HepG2 (cell line): Measurements from ENCODE around the gene DIP2C. TPM values are rescaled to one million over a fixed set of nuclear protein-coding genes. Genes with fewer than 3 reads are reported as not detected.

Experiments
- ATAC-seq: fragments of 200-7000 bp; cut with Tn5 transposase; 3 replicates; pipeline ENCODE4 v1.9.1; 2020; ENCODE audit warnings: mild to moderate bottlenecking, moderate library complexity
- BruUV-seq: library from RNA; stranded (reverse); fragments of 400-500 nt; replicated peaks from 2 replicates; lab custom pipeline; 2021; lab: Mats Ljungman, UMichigan
- CTCF ChIA-PET: fragments of 300-600 bp; formaldehyde crosslinking; extraction: SDS; loops from one replicate; lab custom pipeline; 2021; ENCODE audit warnings: low total read pairs, inconsistent platforms, low intra/inter-chr PET ratio; lab: Yijun Ruan, JAX
- POLR2A ChIA-PET: fragments of 350-600 bp; sonication (Branson Sonifier 250); formaldehyde crosslinking; loops from one replicate; lab custom pipeline; 2020; ENCODE audit warnings: antibody characterized with exemption, inconsistent platforms; lab: Yijun Ruan, JAX
- DNase-seq: peaks from one replicate; pipeline ENCODE4 v3.0.0-alpha.2; 2015; ENCODE audit warnings: low spot score
- FAIRE-seq: peaks from 3 replicates; lab custom pipeline; 2011; peaks lifted over from hg19 to GRCh38; lab: Jason Lieb, UNC
- H2AFZ ChIP-seq: one replicate; pipeline ENCODE4 v1.6.1; 2011; ENCODE audit warnings: low read length, inconsistent platforms
- H3K27ac ChIP-seq: fragments of 300-600 bp; 3 replicates; pipeline ENCODE4 v1.8.0; 2011; ENCODE audit warnings: mixed run types, mild to moderate bottlenecking, mixed read lengths, low read length, inconsistent platforms; ENCODE audit not compliant: insufficient read depth; ENCODE audit errors: extremely low read length
- H3K27me3 ChIP-seq, 2 experiments: fragments of 200-600 bp in 1 of 2; 2 replicates in 1 of 2; 3 replicates in 1 of 2; pipeline versions ENCODE4 v1.6.0 to v1.8.0; 2011; ENCODE audit warnings: low read length in 2 of 2, mild to moderate bottlenecking in 2 of 2, moderate library complexity in 2 of 2, inconsistent platforms in 1 of 2; ENCODE audit not compliant: insufficient read depth in 2 of 2, control insufficient read depth in 1 of 2
- H3K36me3 ChIP-seq, 2 experiments: fragments of 200-600 bp in 1 of 2; replicated peaks in 1 of 2; 2 replicates in 1 of 2; 3 replicates in 1 of 2; pipeline versions ENCODE4 v1.5.1 to v1.8.0; 2011; ENCODE audit warnings: low read length in 2 of 2, inconsistent platforms in 1 of 2; ENCODE audit not compliant: insufficient read depth in 2 of 2, control insufficient read depth in 1 of 2
- H3K4me1 ChIP-seq: 2 replicates; pipeline ENCODE4 v1.5.1; 2012; ENCODE audit warnings: low read length, inconsistent platforms; ENCODE audit not compliant: insufficient read depth
- H3K4me2 ChIP-seq: 2 replicates; pipeline ENCODE4 v1.6.0; 2011; ENCODE audit warnings: low read depth, low read length, inconsistent platforms
- H3K4me3 ChIP-seq, 3 experiments: fragments of 200-600 bp in 1 of 3; sonication (generic), shearing (Covaris generic) in 1 of 3; replicated peaks in 1 of 3; 2 replicates each; pipeline ENCODE4 v1.5.1; 2011 to 2016; ENCODE audit warnings: low read length in 3 of 3, inconsistent platforms in 2 of 3, low read depth in 2 of 3, mild to moderate bottlenecking in 2 of 3, control low read depth in 1 of 3, mixed read lengths in 1 of 3; ENCODE audit not compliant: insufficient read depth in 1 of 3
- H3K79me2 ChIP-seq: one replicate; pipeline ENCODE4 v1.6.1; 2011; ENCODE audit warnings: low read length, inconsistent platforms; ENCODE audit not compliant: insufficient read depth
- H3K9ac ChIP-seq: 2 replicates; pipeline ENCODE4 v1.6.0; 2011; ENCODE audit warnings: mild to moderate bottlenecking, low read depth, low read length, inconsistent platforms; ENCODE audit not compliant: insufficient read depth
- H3K9me3 ChIP-seq: 2 replicates; pipeline ENCODE4 v1.5.1; 2012; ENCODE audit warnings: mild to moderate bottlenecking, low read length
- H4K20me1 ChIP-seq: 2 replicates; pipeline ENCODE4 v1.6.0; 2011; ENCODE audit warnings: inconsistent platforms, mild to moderate bottlenecking, low read length, moderate library complexity; ENCODE audit not compliant: insufficient read depth
- CCAR2 ChIP-seq: fragments of 200-400 bp; formaldehyde crosslinking; optimal IDR thresholded peaks from 2 replicates; pipeline ENCODE3; 2018; ENCODE audit warnings: low read depth, mild to moderate bottlenecking, low read length, moderate library complexity
- IKZF4 ChIP-seq: sonication (generic); formaldehyde crosslinking; IDR thresholded peaks from 2 replicates; pipeline ENCODE4 v1.5.1; 2020; ENCODE audit warnings: borderline replicate concordance, mild to moderate bottlenecking, low read depth, missing genetic modification reagents; ENCODE audit errors: not compliant biosample characterization
- MAF1 ChIP-seq: sonication (generic); formaldehyde crosslinking; IDR thresholded peaks from 2 replicates; pipeline ENCODE4 v1.5.0; 2020; ENCODE audit warnings: missing genetic modification reagents, borderline replicate concordance
- MATR3 ChIP-seq: sonication (generic); formaldehyde crosslinking; IDR thresholded peaks from 2 replicates; pipeline ENCODE4 v1.4.0; 2020; ENCODE audit warnings: missing genetic modification reagents
- NR3C1 ChIP-seq: sonication (generic); formaldehyde crosslinking; IDR thresholded peaks from 2 replicates; pipeline ENCODE4 v1.4.0; 2020; ENCODE audit warnings: missing genetic modification reagents
- SIN3B ChIP-seq: fragments of 150-350 bp; IDR thresholded peaks from 2 replicates; pipeline ENCODE4 v1.6.1; 2014; ENCODE audit warnings: low read length
- ZNF576 ChIP-seq: sonication (generic); formaldehyde crosslinking; IDR thresholded peaks from 2 replicates; pipeline ENCODE4 v1.4.0; 2020; ENCODE audit warnings: mild to moderate bottlenecking, missing genetic modification reagents
- ZNF674 ChIP-seq: sonication (generic); formaldehyde crosslinking; IDR thresholded peaks from 2 replicates; pipeline ENCODE4 v1.5.0; 2020; ENCODE audit warnings: low read depth, mild to moderate bottlenecking, missing genetic modification reagents
- ZNF746 ChIP-seq: sonication (generic); formaldehyde crosslinking; IDR thresholded peaks from 2 replicates; pipeline ENCODE4 v1.8.0; 2022; ENCODE audit warnings: mild to moderate bottlenecking, missing genetic modification reagents
- WGBS: methylation state at CpG from one replicate; pipeline ENCODE4 v1.1.6; 2017; ENCODE audit warnings: low lambda C conversion rate; 5-methylcytosine and 5-hydroxymethylcytosine counted together
- in situ Hi-C: cut with HindIII; loops from 2 replicates; pipeline ENCODE4 v1.10.0; 2017; ENCODE audit warnings: low pct_unique_long_range_greater_than_20kb; ENCODE audit not compliant: extremely low pct_ligation_motif_present
- intact Hi-C: fragments of 100-400 bp; cut with micrococcal nuclease; formaldehyde crosslinking; loops from one replicate; pipeline ENCODE4 v1.10.0; 2022; ENCODE audit not compliant: unreplicated experiment
- polyA plus RNA-seq, 8 experiments: library from polyadenylated mRNA; depleted of rRNA in 3 of 8; stranded (reverse) in 7 of 8; unstranded in 1 of 8; fragments of >200 nt; fragmentation: Illumina TruSeq in 4 of 8; extraction: Trizol in 4 of 8; gene quantifications; 2 replicates each; pipeline versions ENCODE4 v1.2.1 to v1.2.3, GENCODE V29; 2011 to 2016; ENCODE audit warnings: low read depth in 4 of 8, missing spikeins in 1 of 8, mixed read lengths in 1 of 8; ENCODE audit not compliant: insufficient read depth in 1 of 8
- total RNA-seq, 5 experiments: library from RNA; depleted of rRNA; stranded (reverse); fragments of >200 nt; fragmentation: Illumina TruSeq; extraction: Trizol; gene quantifications; 2 replicates each; pipeline ENCODE4 v1.2.3, GENCODE V29; 2016; ENCODE audit warnings: low read depth in 1 of 5
- TF ChIP-seq, protein P1 (sequence below): sonication (generic); formaldehyde crosslinking; IDR thresholded peaks from 2 replicates; pipeline ENCODE4 v1.8.0; 2022; ENCODE audit warnings: mild to moderate bottlenecking, missing genetic modification reagents; ENCODE audit not compliant: insufficient replicate concordance

Gene DIP2C
- total and polyA plus RNA-seq, 2 of the 13 experiments (the other 11 are each of a cell fraction or from before 2014, with no cell fraction given): 2.2 to 2.7 TPM

- Histone ChIP-seq H3K9ac (no peak overlapping the region), H3K27ac (no peak overlapping the region), H2AFZ (no peak overlapping the region), H3K9me3 (no peaks in the 10 kb centered on the region), H3K4me2 (no peak overlapping the region), H3K36me3 (no peaks in the 10 kb centered on the region), H4K20me1 (no peaks in the 10 kb centered on the region), H3K27me3 (no peaks in the 10 kb centered on the region), H3K79me2 (no peaks in the 10 kb centered on the region), H3K4me1 (peaks cover 32% of the 10 kb centered on the region), H3K4me3 (no peak overlapping the region)
- DNase-seq (no peak), FAIRE-seq (no peak), ATAC-seq (no peak)
- ChIA-PET CTCF (no interaction called here), POLR2A (no interaction called here)
- no TSS peak for BruUV-seq
- intact Hi-C loops (no loop called here), in situ Hi-C loops (no loop called here)
- TF ChIP-seq ZNF674 (CRISPR knock-in tag) (no peak), MAF1 (CRISPR knock-in tag) (no peak), ZNF576 (CRISPR knock-in tag) (no peak), NR3C1 (no peak), ZNF746 (CRISPR knock-in tag) (no peak), MATR3 (no peak), SIN3B (no peak), IKZF4 (CRISPR knock-in tag) (no peak), CCAR2 (no peak)
- TF ChIP-seq, protein P1, sequence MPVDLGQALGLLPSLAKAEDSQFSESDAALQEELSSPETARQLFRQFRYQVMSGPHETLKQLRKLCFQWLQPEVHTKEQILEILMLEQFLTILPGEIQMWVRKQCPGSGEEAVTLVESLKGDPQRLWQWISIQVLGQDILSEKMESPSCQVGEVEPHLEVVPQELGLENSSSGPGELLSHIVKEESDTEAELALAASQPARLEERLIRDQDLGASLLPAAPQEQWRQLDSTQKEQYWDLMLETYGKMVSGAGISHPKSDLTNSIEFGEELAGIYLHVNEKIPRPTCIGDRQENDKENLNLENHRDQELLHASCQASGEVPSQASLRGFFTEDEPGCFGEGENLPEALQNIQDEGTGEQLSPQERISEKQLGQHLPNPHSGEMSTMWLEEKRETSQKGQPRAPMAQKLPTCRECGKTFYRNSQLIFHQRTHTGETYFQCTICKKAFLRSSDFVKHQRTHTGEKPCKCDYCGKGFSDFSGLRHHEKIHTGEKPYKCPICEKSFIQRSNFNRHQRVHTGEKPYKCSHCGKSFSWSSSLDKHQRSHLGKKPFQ: no peak
- 96% methylated on average over 25 of the region's 25 CpGs for WGBS
Measured at GRCh38 chr10:310976-311639, 378.4 kb downstream of the DIP2C start.
